Measurements from ENCODE around the gene CRIP1.

Gene CRIP1

DNA sequence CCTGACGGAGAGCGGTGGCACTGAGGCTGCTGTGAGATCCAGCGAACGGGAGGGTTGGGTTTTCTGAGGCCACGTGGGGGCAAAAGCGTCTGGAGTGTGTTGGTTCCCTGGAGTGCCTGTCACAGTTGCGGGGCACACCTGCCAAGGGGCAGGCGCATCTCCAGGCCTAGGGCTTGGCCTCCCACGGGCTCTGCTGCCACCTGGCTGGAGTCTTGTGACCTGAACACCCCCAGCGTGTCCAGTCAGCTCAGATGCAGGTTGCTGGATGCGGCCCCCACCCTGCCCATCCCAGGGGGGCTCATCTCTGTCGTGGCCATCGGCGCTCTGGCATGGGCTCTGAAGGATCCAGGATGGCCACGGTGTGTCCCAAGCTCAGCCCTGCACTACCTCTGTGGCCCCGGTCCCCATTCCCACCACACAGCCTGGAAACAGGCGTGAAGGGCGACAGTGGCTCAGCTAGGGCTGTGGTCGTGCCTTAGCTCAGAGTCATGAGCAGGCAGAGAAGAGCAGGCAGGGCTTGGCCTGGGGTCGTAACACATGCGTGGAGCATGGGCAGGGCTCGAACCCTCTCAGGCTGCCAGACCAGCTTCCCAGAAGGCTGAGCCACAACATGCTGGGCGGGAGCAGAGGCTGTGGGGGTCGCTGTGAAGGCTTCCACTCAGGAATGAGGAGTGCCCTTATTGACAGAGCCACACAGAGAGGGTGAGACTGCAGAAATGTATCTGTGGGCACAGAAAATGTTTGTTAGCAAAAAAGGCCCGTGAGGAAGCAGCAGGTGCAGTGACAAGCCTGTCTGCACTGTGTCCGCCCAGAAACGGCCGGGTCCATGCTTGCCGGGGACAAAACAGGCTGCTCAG lies 35.6 kb upstream of the CRIP1 start:
- no peak for DNase-seq

DNA sequence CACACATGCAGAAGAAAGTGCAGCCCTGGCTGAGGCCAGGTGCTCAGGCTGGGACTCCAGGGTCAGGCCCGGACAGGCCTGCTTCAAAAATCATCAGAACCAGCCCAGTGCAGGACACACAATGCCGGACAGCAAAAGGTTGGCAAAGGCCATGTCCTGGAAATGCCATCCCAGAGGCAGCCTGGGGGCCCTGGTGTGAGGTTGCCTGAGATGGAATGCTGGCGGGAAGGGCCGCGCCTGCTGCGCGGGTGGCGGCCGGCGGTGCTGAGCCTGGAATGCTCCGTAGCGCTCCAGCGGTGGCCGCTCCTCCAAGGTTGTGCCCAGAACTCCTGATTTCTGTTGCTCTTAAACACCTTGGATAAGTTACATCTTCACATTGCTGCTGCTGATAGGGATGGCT lies 33.7 kb upstream of the CRIP1 start:
- no peak for DNase-seq

DNA sequence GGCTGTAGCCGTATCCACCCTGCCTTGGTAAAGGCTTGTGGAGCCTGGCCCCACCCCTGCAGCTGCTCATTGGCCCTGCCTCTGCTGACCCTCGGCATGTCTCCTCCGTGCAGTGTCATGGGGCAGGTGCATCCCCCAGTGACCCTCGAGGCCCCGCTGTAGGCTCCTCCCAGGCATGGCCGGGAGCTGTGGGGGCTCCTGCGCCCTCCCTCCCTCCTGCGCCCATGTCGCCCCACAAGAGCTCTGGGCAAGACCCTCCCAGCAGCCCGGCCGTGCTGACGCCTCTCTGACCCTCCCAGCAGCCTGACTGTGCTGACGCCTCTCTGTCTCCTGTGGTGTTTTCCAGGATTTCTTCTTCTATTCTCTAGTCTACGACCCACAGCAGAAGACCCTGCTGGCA lies 32.8 kb upstream of the CRIP1 start:
- DNase-seq = no peak

DNA sequence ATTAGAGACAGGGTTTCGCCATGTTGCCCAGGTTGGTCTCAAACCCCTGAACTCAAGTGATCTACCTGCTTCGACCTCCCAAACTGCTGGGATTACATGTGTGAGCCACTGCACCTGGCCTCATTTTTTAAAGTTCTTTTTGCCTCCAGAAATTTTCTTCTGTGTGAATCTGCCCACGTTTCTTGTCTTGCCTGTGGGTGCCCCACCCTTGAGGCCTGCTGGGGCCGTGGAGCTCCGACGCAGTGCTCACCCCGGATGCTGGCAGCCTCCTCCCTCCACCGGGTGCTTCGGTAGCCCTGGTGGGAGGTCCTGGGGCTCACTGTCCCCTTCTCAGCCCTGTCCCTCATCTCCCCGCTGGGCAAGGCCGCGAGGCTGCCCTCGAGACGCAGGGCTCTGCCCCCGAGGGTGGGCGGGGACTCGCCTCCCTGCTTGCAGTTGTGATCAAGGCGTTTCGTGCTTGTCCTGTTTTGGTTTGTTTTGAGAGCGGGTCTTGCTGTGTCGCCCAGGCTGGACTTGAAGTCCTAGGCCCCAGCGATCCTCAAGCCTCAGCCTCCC lies 31.5 kb upstream of the CRIP1 start:
- DNase-seq = peak in 2 of 56 donors; percentile 9 to 21

DNA sequence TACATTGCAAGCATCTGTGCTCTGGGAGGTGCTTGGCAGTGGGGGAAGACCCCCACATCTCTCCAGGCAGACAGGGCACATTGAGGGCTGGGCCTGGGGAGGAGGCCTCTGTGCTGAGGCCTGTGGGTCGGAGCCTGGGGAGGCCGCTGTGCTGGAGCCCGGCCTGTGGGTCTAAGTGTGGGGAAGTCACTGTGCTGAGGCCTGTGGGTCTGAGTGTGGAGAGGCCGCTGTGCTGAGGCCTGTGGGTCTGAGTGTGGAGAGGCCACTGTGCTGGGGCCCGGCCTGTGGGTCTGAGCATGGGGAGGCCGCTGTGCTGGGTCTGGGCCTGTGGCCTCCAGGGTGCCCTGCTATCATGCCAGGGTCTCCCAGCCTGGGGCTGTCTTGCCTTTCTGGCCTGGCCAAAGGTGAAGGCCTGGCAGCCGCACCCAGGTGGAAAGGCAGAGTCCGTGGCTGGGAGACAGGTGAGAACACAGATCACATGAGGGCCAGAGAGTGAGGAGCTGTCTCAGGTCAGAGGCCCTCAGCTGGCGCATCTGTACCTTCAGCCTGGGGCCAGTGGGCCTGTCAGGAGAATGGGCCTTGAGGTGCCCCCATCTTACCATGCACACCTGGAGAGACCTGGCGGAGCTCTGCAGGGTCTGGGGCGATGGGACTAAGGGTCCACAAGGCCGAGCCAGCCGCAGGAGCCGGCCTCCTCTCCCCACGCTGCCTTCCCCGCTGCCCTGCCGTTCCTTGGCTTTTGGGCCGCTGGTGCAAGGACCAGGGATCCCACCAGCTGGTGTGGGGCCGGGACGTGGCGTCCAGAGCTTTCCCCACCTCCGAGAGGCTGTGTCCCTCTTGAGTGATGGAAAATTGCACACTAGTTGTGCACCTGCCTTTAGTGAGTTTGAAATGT lies 30.7 kb upstream of the CRIP1 start:
- no peak for DNase-seq

DNA sequence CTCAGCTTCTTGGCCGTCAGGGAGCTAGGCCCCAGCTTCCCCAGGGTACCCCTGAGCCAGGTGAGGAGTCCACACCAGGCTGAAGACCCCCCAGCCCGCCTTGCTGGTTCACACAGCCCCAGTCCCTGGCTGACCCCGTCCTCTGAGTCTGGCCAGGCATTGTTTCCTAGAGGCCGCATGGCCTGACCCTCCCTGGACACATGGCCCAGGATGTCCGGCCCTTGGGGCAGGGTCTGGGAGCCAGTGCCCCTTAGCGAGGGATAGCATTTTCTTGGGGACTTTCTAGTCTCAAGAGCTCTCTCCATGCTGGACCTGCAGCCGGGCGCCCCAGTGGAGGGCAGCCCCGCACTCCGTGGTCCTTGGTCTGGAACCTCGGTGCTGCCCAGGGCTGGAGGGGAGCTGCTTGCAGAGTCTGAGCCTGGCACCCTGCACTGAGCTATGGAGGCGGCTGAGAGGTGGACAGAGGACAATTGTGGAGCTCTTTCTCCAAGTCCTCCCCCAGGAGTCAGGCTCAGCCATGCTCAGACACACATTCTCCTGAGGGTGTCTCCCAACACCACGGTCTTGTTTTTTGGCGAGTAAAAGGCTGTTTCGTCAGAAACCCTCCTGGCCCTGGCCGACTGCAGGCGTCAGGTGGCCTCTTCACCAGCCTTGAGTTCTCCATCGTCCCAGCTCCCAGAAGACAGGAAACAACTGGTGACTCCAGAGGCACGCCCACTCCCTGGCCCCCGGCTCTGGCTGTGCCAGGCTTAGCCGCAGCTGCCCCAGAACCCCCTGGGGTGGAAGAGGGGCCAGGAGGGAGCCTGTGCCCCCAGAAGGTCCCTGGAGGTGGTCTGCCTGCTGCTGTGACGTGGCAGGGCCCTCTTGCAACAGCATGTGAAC lies 29.7 kb upstream of the CRIP1 start:
- DNase-seq = no peak

DNA sequence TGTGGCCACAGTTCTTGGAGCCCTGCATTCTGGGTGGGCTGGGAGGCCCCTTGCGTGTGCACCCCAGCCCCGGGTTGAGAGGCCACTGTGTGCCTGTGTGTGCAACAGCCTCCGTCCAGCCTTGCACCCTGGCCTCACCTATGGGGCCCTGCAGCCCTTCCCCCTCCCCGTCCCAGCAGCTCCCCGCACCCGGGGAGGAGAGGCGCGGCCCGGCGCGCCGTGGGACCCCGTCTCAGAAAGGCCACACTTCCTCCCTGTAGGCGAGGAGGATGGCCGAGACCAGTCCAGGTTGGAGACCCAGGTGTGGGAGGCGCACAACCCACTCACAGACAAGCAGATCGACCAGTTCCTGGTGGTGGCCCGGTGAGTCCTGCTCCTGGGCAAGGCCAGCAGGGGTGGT lies 28.7 kb upstream of the CRIP1 start:
- DNase-seq = no peak

DNA sequence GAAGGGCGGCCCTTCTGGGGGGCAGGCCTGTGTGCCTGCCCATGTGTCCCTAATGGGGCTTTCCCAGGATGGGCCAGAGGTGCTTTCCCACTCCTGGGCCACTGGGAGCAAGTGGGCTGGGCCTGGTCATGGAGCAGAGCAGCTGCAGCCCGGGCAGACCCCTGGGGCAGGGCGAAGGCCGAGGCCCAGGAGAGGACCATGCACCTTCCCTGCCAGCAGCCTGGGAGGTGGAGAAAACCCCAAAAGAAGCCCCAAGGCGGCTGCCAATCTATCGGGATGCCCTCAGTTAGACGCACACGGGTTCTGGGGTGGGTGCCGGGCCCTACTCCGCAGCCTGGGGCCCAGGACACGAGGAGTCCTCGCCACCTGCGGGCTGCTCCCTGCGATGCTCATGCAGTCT lies 28.1 kb upstream of the CRIP1 start:
- DNase-seq = no peak

DNA sequence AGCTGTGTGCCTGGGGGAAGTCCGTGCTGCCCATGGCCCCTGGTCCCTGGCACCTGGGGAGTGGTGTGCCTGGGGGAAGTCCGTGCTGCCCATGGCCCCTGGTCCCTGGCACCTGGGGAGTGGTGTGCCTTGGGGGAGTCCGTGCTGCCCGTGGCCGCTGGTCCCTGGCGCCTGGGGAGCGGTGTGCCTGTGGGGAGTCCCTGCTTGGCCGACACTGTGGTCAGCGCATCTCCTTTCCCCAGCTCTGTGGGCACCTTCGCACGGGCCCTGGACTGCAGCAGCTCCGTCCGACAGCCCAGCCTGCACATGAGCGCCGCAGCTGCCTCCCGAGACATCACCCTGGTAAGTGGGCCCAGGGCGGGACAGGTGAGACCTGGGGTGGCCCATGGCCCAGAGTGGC lies 26.6 kb upstream of the CRIP1 start:
- no peak for DNase-seq

DNA sequence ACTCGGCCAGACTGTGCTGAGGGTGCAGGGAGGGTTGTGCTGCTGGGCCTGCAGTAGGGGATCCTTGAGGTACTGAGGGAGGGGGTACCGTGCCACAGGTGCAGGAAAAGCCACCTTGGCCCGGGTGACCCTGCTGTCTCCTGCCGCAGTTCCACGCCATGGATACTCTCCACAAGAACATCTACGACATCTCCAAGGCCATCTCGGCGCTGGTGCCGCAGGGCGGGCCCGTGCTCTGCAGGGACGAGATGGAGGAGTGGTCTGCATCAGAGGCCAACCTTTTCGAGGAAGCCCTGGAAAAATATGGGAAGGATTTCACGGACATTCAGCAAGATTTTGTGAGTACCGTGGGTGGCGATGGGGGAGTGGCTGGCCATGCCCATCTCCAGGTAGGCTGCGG lies 26.1 kb upstream of the CRIP1 start:
- DNase-seq = no peak

DNA sequence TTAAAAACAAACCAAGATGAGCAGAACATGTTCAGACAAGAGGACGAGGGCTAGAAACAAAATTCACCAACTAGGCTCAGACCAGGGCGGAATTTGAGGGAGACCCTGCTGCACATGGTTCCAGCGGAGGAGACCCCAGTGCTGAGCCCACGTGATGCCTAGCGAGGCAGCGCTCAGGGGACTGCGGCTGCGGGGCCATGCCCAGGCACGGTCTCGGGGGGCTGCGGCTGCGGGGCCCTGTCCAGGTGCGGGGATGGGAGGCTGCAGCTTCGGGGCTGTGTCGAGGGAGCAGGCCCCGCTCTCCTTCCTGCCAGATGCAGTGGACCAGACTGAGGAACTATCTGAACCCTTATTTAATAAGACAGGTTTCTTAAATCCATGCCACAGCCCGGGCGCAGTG lies 24.8 kb upstream of the CRIP1 start:
- DNase-seq = no peak

DNA sequence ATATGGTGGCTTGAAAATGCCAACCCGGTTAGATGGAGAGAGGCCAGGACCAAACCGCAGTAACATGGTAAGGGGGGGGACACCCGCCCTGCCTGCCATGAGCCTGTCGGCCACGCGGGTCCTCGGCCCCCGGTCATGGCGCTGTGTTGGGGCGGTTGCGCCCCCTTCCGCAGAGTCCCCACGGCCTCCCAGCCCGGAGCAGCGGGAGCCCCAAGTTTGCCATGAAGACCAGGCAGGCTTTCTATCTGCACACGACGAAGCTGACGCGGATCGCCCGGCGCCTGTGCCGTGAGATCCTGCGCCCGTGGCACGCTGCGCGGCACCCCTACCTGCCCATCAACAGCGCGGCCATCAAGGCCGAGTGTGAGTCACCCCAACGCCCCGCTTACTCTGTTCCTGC lies 22.2 kb upstream of the CRIP1 start:
- no peak for DNase-seq

DNA sequence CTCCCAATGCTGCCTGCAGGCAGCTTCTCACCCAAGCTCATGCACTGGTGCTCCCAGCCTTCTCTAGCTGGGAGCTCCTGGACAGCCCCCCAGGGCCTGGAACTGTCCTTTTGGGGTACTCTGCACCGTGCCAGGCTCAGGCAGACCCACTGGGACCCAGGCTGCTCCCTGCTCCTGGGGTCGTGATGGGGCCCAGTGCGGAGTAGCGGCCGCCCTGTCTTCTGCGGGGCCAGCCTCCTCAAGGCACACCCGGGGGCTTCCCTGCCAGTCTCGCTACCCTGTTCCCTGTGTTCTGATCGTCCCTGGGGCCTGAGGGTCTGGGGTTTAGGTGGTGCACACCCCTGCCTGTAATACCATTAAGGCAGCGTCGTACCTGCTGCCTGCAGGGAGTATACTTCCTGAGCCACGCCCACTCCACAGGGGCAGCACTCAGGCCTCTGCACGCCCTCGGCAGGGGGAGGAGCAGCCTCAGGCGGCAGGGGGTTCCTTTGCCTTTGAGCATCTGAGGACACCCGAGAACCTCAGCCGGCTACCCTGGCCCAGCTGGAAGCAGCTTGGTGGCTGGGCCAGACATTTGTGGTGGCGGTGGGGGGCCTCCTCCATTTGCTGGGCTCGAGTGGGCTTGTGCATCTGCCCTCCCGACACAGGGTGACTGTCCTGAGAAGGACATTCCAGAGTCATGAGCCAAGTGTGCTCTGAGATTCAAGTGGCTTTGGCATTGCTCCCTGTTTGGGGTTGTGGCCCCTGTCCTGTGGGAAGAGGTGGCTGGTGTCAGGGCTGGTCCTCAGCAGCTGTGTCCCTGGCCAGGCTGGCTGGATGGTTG lies 21.3 kb upstream of the CRIP1 start:
- DNase-seq = no peak

DNA sequence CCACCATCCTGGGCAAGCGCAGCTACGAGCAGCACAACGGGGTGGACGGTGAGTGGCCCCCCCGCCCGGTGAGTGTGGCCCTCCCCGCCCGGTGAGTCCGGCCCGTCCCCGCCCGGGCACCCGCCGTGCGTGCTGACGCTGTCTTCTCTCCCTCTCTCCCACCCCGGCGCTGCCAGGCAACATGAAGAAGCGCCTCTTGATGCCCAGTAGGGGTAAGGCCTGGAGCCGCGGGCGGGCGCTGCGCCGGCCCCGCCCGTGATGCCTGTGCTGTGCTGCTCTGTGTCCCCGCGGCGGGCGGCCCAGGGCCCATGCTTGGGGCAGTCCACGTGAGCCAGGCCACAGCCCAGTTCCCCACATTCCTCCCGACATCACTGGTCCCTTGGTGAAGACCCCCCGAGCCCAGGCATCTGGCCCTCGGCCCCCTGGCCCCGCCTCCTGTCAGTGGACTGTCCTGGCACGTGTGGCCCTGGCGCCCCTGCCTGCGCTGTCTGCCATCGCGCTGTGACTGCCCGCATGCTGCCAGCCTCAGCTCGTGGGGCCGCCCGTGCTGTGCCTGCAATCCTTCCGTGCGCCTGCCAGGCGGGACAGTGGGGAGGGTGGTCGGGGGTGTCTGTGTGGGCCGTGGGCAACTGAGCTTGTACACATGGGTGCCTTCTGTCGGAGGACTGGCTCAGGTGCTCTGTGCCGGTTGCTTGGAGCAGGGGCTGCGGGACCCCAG lies 20.0 kb upstream of the CRIP1 start:
- DNase-seq = no peak

DNA sequence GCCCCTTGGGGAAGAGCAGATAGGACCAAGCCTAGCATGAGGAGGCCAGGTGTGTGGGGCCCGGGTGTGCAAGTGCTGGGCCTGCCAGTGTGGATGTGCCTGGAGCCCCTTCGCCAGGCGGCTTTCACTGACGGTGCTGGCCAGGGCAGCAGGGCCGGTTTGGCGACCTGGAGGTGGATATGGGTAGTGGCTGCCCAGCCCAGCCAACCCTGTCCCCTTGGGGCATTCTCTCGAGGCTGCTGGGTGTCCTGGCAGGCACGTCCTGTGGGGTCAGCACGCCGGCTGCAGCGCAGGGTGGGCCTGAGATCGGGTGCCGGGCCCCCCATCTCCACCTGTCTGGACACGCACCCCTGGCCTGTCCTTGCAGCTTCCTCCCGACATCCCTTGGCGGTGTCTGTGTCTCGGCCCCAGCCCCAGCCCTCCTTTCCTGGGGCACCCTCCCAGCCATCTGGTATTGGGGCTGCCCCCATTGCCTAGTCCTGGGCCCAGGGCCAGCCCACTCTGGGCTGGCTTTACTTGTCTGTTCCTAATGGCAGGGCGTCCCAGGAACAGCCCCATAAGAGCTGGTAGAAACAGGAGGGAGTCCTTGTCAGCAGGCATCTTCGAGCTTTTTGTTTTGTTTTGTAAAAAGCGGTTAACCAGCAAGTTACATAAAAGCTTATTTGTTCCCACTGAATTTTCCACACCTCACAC lies 19.3 kb upstream of the CRIP1 start:
- DNase-seq = no peak

DNA sequence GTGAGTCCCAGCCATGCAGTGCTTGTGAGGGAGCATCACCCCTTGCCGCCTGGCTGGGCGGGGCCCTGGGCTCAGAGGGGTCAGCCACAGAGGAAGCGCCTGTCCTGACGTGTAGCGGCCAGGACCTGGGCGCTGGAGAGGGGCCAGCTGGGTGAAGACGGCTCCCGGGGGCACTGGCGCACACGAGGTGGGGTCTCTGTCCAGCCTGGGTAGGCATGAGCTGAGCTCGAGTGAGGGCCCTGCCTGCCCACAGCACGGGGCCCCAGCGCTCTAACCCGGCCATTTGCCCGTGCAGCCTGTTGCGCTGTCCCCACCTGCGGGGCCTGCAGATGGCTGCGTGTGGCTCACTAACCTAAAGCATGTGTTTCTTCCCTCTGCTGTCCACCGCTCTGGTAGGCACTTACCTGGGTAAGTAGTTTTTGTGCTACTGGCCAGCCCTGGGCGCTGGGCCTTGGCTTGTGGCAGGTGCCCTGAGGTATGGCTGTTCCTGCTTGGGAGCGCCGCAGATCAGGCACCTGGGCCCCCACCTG lies 18.7 kb upstream of the CRIP1 start:
- no peak for DNase-seq

DNA sequence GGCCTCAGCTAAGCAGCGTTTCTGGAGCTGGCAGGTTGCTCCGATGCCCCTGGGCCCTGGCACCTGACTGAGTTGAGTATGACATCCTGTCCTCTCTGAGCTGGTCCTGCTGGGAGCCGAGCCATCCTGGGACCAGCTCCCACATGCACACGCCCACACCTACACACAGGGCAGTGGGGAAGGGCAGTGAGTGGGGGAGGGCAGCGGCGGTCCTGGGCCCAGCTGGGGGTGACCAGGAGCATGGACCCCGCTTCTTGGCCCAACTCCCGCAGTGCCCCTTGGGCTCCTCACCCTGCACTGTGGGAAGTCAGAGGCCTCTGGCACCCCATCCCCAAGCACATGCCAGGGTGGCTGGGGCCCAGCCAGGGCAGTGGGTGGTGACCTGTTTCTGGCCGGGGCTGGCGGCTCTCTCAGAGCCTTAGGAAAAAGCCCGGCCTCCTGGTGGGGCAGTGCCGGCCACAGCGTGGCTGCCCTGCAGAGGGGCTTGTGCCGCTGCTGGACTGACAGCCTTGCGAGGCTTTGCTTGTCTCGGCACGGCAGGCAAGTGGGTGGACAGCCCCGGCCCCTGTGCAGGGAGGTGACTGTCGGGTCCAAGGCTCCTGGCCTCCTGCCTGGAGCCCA lies 18.0 kb upstream of the CRIP1 start:
- DNase-seq = peak in 10 of 56 donors; percentile 19 to 52 (median 36)

Measured in nucleus accumbens (tissue), 56 donors.